Measurements from ENCODE around the gene NTM. TPM values are rescaled to one million over a fixed set of nuclear protein-coding genes. Genes with fewer than 3 reads are reported as not detected.

NTM gene
- polyA plus RNA-seq, 1 donor (not counting 4 experiments of a cell fraction or from before 2014, with no cell fraction given), result 47.9 TPM

DNA sequence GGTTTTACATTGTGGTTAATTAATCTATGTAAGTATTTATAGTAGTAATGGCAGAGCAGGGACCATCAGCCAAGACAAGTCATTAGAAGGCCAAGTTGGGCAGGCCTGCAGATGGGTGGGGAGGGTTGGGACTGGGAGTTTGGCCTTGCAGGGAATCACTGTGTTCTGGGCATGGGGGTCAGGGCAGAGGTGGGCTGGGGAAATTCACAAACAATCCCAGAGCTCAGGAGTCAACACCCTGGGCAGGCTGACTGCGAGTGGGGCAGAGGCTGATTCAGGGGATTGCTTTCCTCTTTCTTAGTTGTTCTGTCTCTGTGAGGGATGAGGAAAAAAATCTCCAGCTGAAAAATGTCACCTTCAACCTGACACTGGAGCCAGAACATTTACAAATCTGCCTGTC is 322.5 kb downstream of the NTM start:
- Histone ChIP-seq H3K79me2 (ENCODE audit: control insufficient read depth, insufficient read depth, low read length) (no peaks in the 10 kb centered on the region), H3K27ac (ENCODE audit: control insufficient read depth, insufficient read depth, low read length) (no peak overlapping the region), H3K27me3 (ENCODE audit: control insufficient read depth, extremely low read depth, insufficient read depth, low read length) (peaks cover 15% of the 10 kb centered on the region), H3K9me3 (ENCODE audit: control insufficient read depth, low read depth, low read length) (no peaks in the 10 kb centered on the region), H3K9me1 (ENCODE audit: control insufficient read depth, extremely low read depth, insufficient read depth, low read length) (no peaks in the 10 kb centered on the region), H3K4me2 (ENCODE audit: control insufficient read depth, extremely low read depth, insufficient read depth, low read depth, low read length) (no peak overlapping the region), H3K36me3 (ENCODE audit: control insufficient read depth in 2 of 2, extremely low read depth in 1 of 2, insufficient read depth in 2 of 2, low read length in 2 of 2) (no peaks in the 10 kb centered on the region), H3K4me1 (ENCODE audit: control insufficient read depth, extremely low read depth, insufficient read depth, low read length) (peaks cover 3% of the 10 kb centered on the region), H3K4me3 (ENCODE audit: control insufficient read depth in 2 of 3, extremely low read depth in 1 of 3, insufficient read depth in 2 of 3, low read depth in 1 of 3, low read length in 3 of 3) (no peak overlapping the region), H4K20me1 (ENCODE audit: control insufficient read depth, extremely low read depth, insufficient read depth, low read length) (no peaks in the 10 kb centered on the region), H2AFZ (ENCODE audit: control insufficient read depth, low read length) (no peak overlapping the region), H3K9ac (ENCODE audit: control insufficient read depth, extremely low read depth, insufficient read depth, low read length) (no peak overlapping the region)
- DNase-seq (ENCODE audit: low read depth, low spot score) (no peak), FAIRE-seq (no peak)
- TF ChIP-seq CTCF (optimal IDR thresholded peaks at IDR 0.05 in 1 of 3, IDR thresholded peaks at IDR 0.05 in 1 of 3, conservative IDR thresholded peaks at IDR 0.05 in 1 of 3; ENCODE audit: extremely low read depth in 1 of 3, insufficient read depth in 2 of 3, low read length in 3 of 3), result no peak
- dilution Hi-C loops (cut with MboI; ENCODE audit: extremely low pct_ligation_motif_present, low sequenced_read_pairs), result no loop called here

- no peaks in the 10 kb centered on the region for H3K79me2 ChIP-seq (ENCODE audit: control insufficient read depth, insufficient read depth, low read length)
- no peak overlapping the region for H3K4me2 ChIP-seq (ENCODE audit: control insufficient read depth, extremely low read depth, insufficient read depth, low read depth, low read length)
- H3K4me1 ChIP-seq (ENCODE audit: control insufficient read depth, extremely low read depth, insufficient read depth, low read length), result peaks cover 3% of the 10 kb centered on the region
- DNase-seq (ENCODE audit: low read depth, low spot score) (no peak), FAIRE-seq (no peak)
- H3K27me3 ChIP-seq (ENCODE audit: control insufficient read depth, extremely low read depth, insufficient read depth, low read length), result peaks cover 12% of the 10 kb centered on the region
- H3K9ac ChIP-seq (ENCODE audit: control insufficient read depth, extremely low read depth, insufficient read depth, low read length), result no peak overlapping the region
- dilution Hi-C loops (cut with MboI; ENCODE audit: extremely low pct_ligation_motif_present, low sequenced_read_pairs), result no loop called here
- H3K36me3 ChIP-seq (ENCODE audit: control insufficient read depth in 2 of 2, extremely low read depth in 1 of 2, insufficient read depth in 2 of 2, low read length in 2 of 2), result no peaks in the 10 kb centered on the region
- H2AFZ ChIP-seq (ENCODE audit: control insufficient read depth, low read length), result no peak overlapping the region
- H3K9me1 ChIP-seq (ENCODE audit: control insufficient read depth, extremely low read depth, insufficient read depth, low read length), result no peaks in the 10 kb centered on the region
- H3K9me3 ChIP-seq (ENCODE audit: control insufficient read depth, low read depth, low read length), result no peaks in the 10 kb centered on the region
- H3K4me3 ChIP-seq (ENCODE audit: control insufficient read depth in 2 of 3, extremely low read depth in 1 of 3, insufficient read depth in 2 of 3, low read depth in 1 of 3, low read length in 3 of 3), result no peak overlapping the region
- H3K27ac ChIP-seq (ENCODE audit: control insufficient read depth, insufficient read depth, low read length), result no peak overlapping the region
- TF ChIP-seq CTCF (optimal IDR thresholded peaks at IDR 0.05 in 1 of 3, IDR thresholded peaks at IDR 0.05 in 1 of 3, conservative IDR thresholded peaks at IDR 0.05 in 1 of 3; ENCODE audit: extremely low read depth in 1 of 3, insufficient read depth in 2 of 3, low read length in 3 of 3) (no peak), EZH2 (IDR thresholded peaks at IDR 0.05; ENCODE audit: low read length) (no peak)
- no peaks in the 10 kb centered on the region for H4K20me1 ChIP-seq (ENCODE audit: control insufficient read depth, extremely low read depth, insufficient read depth, low read length)
Measured at GRCh38 chr11:131693756-131694155, 323.3 kb downstream of the NTM start.
